NB4 (cell line): Measurements from ENCODE around the gene MSANTD1.

Experiments used
- DNase-seq: peaks from one replicate; pipeline ENCODE4 v3.0.0; 2010; ENCODE audit warnings: low read depth
- H3K4me3 ChIP-seq: one replicate; pipeline ENCODE4 v1.5.1; 2011; ENCODE audit warnings: mild to moderate bottlenecking, low read depth, low read length, moderate library complexity
- MYC ChIP-seq: IDR thresholded peaks from 2 replicates; pipeline ENCODE4 v1.6.1; 2011; ENCODE audit warnings: low read depth, low read length
- POLR2A ChIP-seq: IDR thresholded peaks from 2 replicates; pipeline ENCODE4 v1.6.1; 2011; ENCODE audit warnings: mild to moderate bottlenecking; ENCODE audit not compliant: insufficient read length; ENCODE audit errors: extremely low read depth
- TF ChIP-seq, protein P1 (sequence below): IDR thresholded peaks from 2 replicates; pipeline ENCODE4 v1.6.1; 2011; ENCODE audit warnings: low read depth, low read length
- TF ChIP-seq, protein P2 (sequence below): IDR thresholded peaks from one replicate; pipeline ENCODE4 v1.5.1; 2012; ENCODE audit warnings: low read depth, low read length

The MSANTD1 gene

DNA sequence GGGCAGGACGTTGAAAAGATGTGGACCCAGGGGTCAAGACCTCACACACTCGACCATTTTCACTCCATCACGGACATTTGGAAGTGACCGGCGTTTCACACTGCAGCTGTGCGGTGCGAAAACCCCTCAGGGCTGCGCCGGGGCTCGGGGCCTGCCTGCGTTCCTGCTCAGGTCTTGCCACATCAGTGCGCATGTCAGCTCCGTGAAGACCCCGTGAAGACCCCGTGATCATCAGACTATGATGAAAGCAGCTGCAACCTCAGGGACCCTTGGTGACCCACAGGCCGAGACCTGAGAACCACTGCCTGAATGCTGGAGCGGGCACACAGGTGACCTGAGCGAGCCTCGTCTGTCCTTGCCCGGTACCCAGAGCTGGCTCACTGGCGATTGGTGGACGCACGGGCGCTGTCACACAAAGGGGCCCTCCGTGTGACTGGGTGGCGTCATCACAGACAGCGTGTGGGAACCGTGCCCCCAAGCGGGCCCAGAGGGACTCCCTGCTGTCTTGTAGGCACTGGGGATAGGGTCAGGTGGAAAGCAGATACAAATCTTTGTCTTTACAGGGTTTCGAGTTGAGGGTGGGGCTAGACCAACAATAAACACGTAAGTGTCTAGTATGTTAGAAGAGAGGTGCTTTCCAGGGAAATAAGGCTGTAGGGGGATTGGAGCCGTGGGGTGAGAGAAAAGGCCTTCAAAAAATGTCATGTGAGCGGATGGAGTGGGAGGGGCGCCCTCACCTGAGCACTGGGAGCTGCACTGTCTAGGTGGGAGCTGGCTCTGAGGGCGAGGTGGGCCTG, 12.7 kb downstream of the MSANTD1 start:
- DNase-seq: no peak
- H3K4me3 ChIP-seq: no peak overlapping the region
- TF ChIP-seq MYC (no peak), POLR2A (no peak)
- TF ChIP-seq, protein P1, sequence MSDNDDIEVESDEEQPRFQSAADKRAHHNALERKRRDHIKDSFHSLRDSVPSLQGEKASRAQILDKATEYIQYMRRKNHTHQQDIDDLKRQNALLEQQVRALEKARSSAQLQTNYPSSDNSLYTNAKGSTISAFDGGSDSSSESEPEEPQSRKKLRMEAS: no peak
- TF ChIP-seq, protein P2, sequence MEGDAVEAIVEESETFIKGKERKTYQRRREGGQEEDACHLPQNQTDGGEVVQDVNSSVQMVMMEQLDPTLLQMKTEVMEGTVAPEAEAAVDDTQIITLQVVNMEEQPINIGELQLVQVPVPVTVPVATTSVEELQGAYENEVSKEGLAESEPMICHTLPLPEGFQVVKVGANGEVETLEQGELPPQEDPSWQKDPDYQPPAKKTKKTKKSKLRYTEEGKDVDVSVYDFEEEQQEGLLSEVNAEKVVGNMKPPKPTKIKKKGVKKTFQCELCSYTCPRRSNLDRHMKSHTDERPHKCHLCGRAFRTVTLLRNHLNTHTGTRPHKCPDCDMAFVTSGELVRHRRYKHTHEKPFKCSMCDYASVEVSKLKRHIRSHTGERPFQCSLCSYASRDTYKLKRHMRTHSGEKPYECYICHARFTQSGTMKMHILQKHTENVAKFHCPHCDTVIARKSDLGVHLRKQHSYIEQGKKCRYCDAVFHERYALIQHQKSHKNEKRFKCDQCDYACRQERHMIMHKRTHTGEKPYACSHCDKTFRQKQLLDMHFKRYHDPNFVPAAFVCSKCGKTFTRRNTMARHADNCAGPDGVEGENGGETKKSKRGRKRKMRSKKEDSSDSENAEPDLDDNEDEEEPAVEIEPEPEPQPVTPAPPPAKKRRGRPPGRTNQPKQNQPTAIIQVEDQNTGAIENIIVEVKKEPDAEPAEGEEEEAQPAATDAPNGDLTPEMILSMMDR: no peak

DNA sequence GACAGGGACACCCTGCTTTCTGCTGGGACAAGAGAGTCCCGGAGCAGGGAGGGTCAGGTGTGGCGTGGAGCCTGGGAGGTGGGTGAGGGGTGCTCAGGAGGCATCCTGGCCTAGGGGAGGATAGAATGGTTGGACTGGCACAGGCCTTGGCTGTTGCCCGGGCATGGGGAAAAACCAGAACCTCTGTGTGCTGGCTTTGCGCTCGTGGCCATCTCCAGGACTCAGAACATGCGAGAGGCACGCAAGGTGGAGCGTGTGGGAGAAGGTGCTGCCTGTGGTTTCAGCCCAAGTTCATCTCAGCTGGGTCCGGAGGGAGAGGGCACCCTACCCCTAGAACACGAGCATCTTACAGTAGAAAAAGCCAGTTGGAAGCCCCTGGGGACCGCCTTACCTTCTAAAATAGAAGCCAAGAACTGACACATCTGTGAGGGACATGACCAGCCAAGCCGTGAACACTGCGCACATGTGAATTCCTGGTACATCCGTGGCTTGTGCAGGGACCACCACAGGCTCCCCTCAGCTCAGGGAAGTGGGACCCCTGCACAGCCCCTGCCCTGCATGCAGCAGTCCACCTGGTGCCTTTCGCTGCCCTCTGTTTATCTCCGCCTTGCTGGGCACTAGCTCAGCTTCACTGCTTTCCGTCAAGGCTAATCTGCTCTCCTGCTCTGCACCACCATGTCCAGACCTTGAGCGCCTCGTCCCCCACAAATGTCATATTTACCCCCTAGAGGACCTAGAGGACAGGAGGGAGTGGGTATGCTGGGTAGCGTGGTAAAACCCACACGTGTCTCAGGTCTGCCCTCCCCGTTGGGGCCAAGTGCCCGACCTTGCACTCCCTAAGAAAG, 13.5 kb downstream of the MSANTD1 start:
- no peak for DNase-seq
- TF ChIP-seq, protein P1: no peak
- no peak for TF ChIP-seq MYC
- TF ChIP-seq, protein P2: no peak
- no peak for TF ChIP-seq POLR2A
- no peak overlapping the region for H3K4me3 ChIP-seq

DNA sequence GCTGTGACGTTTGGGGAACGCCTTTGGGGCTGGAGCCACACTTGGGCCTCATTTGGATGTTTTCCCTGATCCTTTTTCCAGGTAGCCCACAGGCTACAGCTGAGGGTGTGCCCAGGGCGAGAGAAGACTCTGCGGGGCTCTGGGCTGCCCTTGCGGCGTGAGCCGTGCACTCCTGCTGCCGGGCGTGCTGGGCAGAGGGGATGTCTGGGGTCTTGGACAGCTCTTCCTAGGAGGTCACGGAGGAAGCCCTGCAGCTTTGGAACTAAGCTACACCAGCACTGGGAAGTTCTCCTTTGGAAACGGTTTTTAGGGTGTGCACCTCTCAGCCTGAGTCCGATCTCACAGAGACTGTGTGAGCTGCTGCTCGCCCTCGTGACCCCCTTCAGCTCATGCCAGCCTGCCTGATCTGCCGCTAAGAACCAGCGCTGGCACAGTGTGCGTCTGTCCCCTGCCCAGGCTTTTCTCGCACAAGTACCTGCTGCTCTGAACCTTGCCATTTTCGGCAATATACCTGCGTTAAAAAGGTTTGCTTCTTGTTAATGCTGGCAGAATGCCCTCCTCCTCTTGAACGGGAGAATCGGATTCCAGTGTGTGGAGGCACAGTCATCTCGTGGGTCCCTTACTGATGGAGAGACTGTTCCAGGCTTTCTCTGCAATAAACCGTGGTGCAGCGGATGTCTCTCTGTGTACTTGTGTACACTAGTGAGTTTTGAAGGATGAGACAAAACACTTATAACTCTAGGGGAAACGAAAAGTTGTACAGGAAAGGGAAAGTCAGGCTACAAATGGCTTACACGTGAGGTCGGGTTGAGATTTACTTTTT, 14.3 kb downstream of the MSANTD1 start:
- TF ChIP-seq, protein P1: no peak
- no peak for TF ChIP-seq MYC
- TF ChIP-seq, protein P2: no peak
- no peak for DNase-seq
- no peak overlapping the region for H3K4me3 ChIP-seq

DNA sequence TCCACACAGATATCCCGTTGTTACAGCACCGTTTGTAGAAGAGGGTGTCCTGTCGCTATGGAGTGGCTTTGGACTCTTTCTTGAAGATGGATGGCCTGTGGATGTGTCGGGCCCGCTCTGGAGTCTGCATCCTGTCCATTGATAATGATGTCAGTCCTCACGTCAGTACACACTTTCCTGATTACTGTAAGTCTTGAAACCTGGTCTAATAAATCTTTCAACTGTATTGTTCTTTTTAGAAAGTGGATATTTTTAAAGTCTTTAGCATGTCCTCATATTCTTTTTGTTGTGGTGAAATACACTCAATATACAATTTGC, 14.9 kb downstream of the MSANTD1 start:
- no peak for DNase-seq

DNA sequence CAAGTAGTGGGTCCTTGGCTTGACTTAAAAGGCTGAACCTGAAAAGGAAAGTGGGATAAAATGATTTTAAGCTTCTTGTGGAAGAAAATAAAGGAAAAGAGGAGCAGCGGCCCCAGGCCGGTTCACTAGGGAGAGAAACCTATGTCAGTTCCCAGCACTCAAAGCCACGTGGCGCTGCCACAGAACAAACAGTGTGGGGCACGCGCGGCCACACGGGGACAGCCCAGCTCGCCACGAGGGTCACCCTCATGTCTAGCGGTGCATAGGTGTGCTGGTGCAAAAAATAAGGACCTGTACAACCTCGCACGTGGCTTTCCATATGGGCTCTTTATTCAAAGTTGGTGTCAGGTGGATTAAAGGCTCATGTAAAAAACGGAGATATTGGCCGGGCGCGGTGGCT, 17.1 kb downstream of the MSANTD1 start:
- no peak for DNase-seq
- H3K4me3 ChIP-seq: no peak overlapping the region
- TF ChIP-seq, protein P1: no peak
- no peak for TF ChIP-seq MYC
- TF ChIP-seq, protein P2: no peak
- no peak for TF ChIP-seq POLR2A

More for the DNA sequence above, 14.9 kb downstream of the MSANTD1 start:
- no peak for TF ChIP-seq MYC
- no peak for TF ChIP-seq POLR2A
- TF ChIP-seq, protein P2: no peak
- TF ChIP-seq, protein P1: no peak
- H3K4me3 ChIP-seq: no peak overlapping the region
